Thoracic aorta (tissue), 2 donors: ENCODE results near the gene ERO1B. TPM values are rescaled to one million over a fixed set of nuclear protein-coding genes. Genes with fewer than 3 reads are reported as not detected.
"Not testable (repeated sequence)": the region's sequence is repeated elsewhere in the genome, so short reads cannot be mapped to it uniquely, and the experiment has no call there.

Source experiments
- ATAC-seq: fragments of 150-250 bp; one replicate; pipeline ENCODE4 v1.8.0; 2017; ENCODE audit warnings: low read depth; ENCODE audit not compliant: insufficient number of reproducible peaks, low FRiP score
- DNase-seq: peaks from one replicate; pipeline ENCODE4 v3.0.0-alpha.2; 2020; ENCODE audit warnings: low spot score
- H3K27ac ChIP-seq, 2 donors: fragments of 200-600 bp; sonication (generic); 1 replicate in 1 of 2; 2 replicates in 1 of 2; pipeline ENCODE4 v1.5.1; 2016; ENCODE audit warnings: mild to moderate bottlenecking in 2 of 2, moderate library complexity in 2 of 2
- H3K27me3 ChIP-seq: fragments of 200-600 bp; sonication (generic); replicated peaks from 2 replicates; pipeline ENCODE4 v1.6.0; 2016; ENCODE audit warnings: mild to moderate bottlenecking; ENCODE audit not compliant: insufficient read depth
- H3K36me3 ChIP-seq: fragments of 200-600 bp; sonication (generic); one replicate; pipeline ENCODE4 v1.5.1; 2016
- H3K4me1 ChIP-seq, 2 donors: fragments of 200-600 bp; sonication (generic); 1 replicate in 1 of 2; 2 replicates in 1 of 2; pipeline versions ENCODE4 v1.5.1 to v1.6.0; 2016; ENCODE audit warnings: low read depth in 2 of 2, mild to moderate bottlenecking in 1 of 2; ENCODE audit not compliant: control insufficient read depth in 1 of 2
- H3K4me3 ChIP-seq: fragments of 200-600 bp; sonication (generic); 2 replicates; pipeline ENCODE4 v1.5.1; 2016; ENCODE audit warnings: mild to moderate bottlenecking
- H3K9me3 ChIP-seq: fragments of 200-600 bp; sonication (generic); 2 replicates; pipeline ENCODE4 v1.5.1; 2016
- total RNA-seq, 2 donors: library from RNA; depleted of rRNA; stranded (reverse); fragments of >200 nt; gene quantifications; one replicate each; pipeline versions ENCODE4 v1.1.0 to v1.2.3, GENCODE V29; 2016
- TF ChIP-seq, protein P1 (sequence below): fragments of 200-600 bp; sonication (generic); IDR thresholded peaks from one replicate; pipeline ENCODE4 v1.5.1; 2019; ENCODE audit warnings: antibody characterized with exemption

The ERO1B gene, protein sequence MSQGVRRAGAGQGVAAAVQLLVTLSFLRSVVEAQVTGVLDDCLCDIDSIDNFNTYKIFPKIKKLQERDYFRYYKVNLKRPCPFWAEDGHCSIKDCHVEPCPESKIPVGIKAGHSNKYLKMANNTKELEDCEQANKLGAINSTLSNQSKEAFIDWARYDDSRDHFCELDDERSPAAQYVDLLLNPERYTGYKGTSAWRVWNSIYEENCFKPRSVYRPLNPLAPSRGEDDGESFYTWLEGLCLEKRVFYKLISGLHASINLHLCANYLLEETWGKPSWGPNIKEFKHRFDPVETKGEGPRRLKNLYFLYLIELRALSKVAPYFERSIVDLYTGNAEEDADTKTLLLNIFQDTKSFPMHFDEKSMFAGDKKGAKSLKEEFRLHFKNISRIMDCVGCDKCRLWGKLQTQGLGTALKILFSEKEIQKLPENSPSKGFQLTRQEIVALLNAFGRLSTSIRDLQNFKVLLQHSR
- 10 to 100 TPM; 20.8 to 33.3 TPM for total RNA-seq

DNA sequence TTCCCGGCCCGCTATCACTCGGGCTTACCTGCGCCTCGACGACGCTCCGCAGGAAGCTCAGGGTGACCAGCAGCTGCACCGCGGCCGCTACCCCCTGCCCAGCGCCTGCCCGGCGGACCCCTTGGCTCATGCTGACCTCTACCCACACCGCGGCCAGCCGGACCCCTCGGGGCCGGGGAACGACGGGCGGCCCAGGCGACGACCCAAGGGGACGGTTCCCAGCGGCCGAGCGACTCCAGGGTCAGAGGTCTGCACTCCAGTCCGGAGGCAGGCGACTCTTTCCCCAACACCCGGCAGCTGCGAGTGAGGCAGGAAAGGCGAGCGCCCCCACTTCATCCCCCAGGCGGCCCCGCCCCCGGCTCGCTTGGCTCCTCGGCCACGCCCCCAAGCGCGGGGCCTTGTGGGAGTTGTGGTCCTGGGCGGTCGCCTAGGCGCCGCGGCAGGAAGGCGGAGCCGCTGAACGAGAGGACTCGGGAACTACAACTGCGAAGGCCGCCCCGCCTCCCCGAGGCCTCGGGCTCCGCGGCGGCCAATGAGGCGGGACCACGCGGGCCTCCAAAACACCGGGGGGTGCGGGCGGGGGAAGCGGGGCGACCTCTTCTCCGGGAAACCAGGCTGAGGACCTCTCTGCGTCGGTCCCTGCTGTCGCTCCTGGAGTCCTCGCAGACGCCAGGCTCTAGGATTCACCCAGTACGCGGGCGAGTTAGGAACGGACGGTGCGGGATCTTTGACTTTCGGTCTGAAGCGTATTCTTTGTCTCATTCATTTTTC lies at the start of gene ERO1B:
ERO1B (minus strand) TSS at position 305 of the 771 bp plus-strand sequence; CDS start at position 130, 175 bp downstream.
- DNase-seq: peak; percentile 88
- Histone ChIP-seq H3K9me3 (no peaks in the 10 kb centered on the region), H3K27me3 (no peaks in the 10 kb centered on the region), H3K4me1 (peaks cover 7 to 11% of the 10 kb centered on the region in 2 donors), H3K4me3 (peak within 1 kb of the TSS; percentile 89), H3K36me3 (no peaks in the 10 kb centered on the region), H3K27ac (peak within 1 kb of the TSS; percentile 67 to 74)
- TF ChIP-seq, protein P1, sequence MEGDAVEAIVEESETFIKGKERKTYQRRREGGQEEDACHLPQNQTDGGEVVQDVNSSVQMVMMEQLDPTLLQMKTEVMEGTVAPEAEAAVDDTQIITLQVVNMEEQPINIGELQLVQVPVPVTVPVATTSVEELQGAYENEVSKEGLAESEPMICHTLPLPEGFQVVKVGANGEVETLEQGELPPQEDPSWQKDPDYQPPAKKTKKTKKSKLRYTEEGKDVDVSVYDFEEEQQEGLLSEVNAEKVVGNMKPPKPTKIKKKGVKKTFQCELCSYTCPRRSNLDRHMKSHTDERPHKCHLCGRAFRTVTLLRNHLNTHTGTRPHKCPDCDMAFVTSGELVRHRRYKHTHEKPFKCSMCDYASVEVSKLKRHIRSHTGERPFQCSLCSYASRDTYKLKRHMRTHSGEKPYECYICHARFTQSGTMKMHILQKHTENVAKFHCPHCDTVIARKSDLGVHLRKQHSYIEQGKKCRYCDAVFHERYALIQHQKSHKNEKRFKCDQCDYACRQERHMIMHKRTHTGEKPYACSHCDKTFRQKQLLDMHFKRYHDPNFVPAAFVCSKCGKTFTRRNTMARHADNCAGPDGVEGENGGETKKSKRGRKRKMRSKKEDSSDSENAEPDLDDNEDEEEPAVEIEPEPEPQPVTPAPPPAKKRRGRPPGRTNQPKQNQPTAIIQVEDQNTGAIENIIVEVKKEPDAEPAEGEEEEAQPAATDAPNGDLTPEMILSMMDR: no peak
- peak; percentile 96 for ATAC-seq

DNA sequence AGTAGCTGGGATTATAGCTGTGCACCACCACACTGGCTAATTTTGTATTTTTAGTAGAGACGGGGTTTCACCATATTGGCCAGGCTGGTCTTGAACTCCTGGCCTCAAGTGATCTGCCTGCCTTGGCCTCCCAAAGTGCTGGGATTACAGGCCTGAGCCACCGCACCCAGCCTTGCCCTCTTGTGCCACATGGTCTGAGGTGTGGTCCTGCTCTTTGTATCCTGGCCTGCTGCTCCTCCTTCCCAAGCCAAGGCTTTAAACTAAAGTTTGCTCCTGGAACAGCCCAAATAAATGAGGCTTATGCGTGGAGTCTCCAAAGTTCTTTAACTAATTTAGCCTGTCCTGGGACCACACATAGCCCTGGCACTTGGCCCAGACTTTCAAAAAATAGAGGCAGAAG lies 49.7 kb upstream of the ERO1B start:
- not testable (repeated sequence) for H3K4me3 ChIP-seq, DNase-seq, ATAC-seq, H3K27ac ChIP-seq, H3K27me3 ChIP-seq, H3K36me3 ChIP-seq, H3K4me1 ChIP-seq, H3K9me3 ChIP-seq

DNA sequence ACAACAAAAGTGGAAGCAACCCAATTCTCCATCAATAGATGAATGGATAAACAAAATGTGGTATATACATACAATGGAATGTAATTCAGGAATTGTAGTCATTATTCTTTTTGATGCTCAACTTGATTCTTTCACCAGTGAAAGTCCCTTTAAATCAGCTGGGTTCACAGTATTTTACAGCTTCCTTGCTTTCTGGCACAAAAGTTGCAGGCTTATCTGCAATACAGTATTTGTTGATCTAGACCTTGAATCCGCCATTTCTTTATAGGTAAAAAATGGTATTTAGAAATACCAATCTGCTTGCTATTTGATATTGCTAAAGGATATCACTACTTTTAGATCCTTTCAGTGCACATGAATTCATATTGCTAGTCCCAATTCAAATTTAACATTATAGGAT lies 44.7 kb upstream of the ERO1B start:
- H3K9me3 ChIP-seq: peaks cover 9% of the 10 kb centered on the region
- no peaks in the 10 kb centered on the region for H3K36me3 ChIP-seq
- TF ChIP-seq, protein P1: no peak
- H3K27ac ChIP-seq: no peak overlapping the region
- H3K4me3 ChIP-seq: no peak overlapping the region
- DNase-seq (no peak), ATAC-seq (no peak)
- no peaks in the 10 kb centered on the region for H3K27me3 ChIP-seq
- no peaks in the 10 kb centered on the region for H3K4me1 ChIP-seq

DNA sequence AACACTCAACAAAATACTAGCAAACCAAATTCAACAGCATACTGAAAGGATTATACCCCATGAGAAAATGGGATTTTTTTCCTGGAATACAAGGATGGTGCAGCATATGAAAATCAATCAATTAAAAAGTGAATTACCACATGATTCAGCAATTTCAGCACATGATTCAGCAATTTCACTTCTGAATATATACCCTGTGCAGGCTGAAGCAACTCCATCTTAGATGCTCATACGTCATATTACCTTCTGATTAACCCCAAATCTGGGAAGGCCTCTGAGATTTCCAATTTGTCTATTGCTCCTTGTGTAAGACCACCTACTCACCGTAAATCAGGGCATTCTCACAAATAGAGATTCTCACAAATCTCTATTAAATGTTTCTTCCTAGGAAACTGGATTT lies 43.8 kb upstream of the ERO1B start:
- TF ChIP-seq, protein P1: no peak
- ATAC-seq: no peak
- Histone ChIP-seq H3K4me1 (no peaks in the 10 kb centered on the region), H3K27me3 (no peaks in the 10 kb centered on the region), H3K27ac (no peak overlapping the region), H3K4me3 (no peak overlapping the region), H3K36me3 (no peaks in the 10 kb centered on the region), H3K9me3 (peaks cover 9% of the 10 kb centered on the region)
- DNase-seq: no peak

DNA sequence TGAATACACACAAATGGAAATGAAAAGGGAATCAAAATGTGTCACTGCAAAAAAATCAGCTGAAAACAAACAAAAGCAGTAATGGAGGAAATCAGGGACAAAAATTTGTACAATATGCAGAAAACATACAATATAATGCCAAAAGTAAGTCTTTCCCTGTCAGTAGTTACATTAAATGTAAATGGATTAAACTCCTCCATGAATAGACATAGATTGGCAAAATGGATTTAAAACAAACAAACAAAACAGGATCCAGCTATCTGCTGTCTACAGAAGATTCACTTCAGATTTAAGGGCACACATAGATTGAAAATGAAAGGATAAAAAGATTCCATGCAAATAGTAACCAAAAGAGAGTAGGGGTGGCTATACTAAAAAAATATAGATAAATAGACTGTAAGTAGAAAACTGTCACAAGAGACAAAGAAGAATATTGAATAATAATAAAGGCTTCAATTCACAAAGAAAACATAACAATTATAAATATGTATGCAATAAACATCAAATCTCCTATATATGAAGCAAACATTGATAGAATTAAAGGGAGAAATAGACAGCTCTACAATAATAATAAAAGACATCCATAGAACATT lies 42.2 kb upstream of the ERO1B start:
- TF ChIP-seq, protein P1: no peak
- Histone ChIP-seq H3K4me1 (no peaks in the 10 kb centered on the region), H3K36me3 (no peaks in the 10 kb centered on the region), H3K27ac (no peak overlapping the region), H3K4me3 (no peak overlapping the region), H3K27me3 (no peaks in the 10 kb centered on the region), H3K9me3 (peaks cover 9% of the 10 kb centered on the region)
- DNase-seq (no peak), ATAC-seq (no peak)
